CD14-positive monocyte (primary cell): ENCODE measurements around the gene CACNA1D. TPM values are rescaled to one million over a fixed set of nuclear protein-coding genes. Genes with fewer than 3 reads are reported as not detected.
A peak's percentile ranks its signal among the peaks of the same experiment; 100 is the strongest.

ENCODE experiments used
- DNase-seq, 3 donors: peaks; one replicate each; pipeline ENCODE4 v3.0.0-alpha.2; 2011 to 2022
- H2AFZ ChIP-seq: 2 replicates; pipeline ENCODE4 v1.6.0; 2012; ENCODE audit warnings: mild to moderate bottlenecking, low read depth, low read length, inconsistent platforms; ENCODE audit not compliant: insufficient read depth, poor library complexity, severe bottlenecking
- H3K27ac ChIP-seq, 2 donors: 1 replicate in 1 of 2; 2 replicates in 1 of 2; pipeline ENCODE4 v1.5.1; 2012 to 2013; ENCODE audit warnings: low read length in 2 of 2, control low read depth in 1 of 2, inconsistent platforms in 1 of 2, low read depth in 1 of 2, mild to moderate bottlenecking in 1 of 2
- H3K27me3 ChIP-seq, 2 donors: one replicate each; pipeline versions ENCODE4 v1.6.0 to v1.6.1; 2011 to 2013; ENCODE audit warnings: low read length in 2 of 2; ENCODE audit not compliant: control insufficient read depth in 2 of 2, insufficient read depth in 2 of 2
- H3K36me3 ChIP-seq, 2 donors: replicated peaks in 1 of 2; 1 replicate in 1 of 2; 2 replicates in 1 of 2; pipeline versions ENCODE4 v1.5.1 to v1.6.1; 2012 to 2013; ENCODE audit warnings: low read length in 2 of 2, control low read depth in 1 of 2, inconsistent platforms in 1 of 2, mild to moderate bottlenecking in 1 of 2; ENCODE audit not compliant: insufficient read depth in 2 of 2, control insufficient read depth in 1 of 2
- H3K4me1 ChIP-seq, 2 donors: 1 replicate in 1 of 2; 2 replicates in 1 of 2; pipeline versions ENCODE4 v1.5.1 to v1.6.1; 2012 to 2013; ENCODE audit warnings: low read length in 2 of 2, control low read depth in 1 of 2, inconsistent platforms in 1 of 2, mild to moderate bottlenecking in 1 of 2, moderate library complexity in 1 of 2; ENCODE audit not compliant: insufficient read depth in 2 of 2, control insufficient read depth in 1 of 2
- H3K4me2 ChIP-seq: replicated peaks from 2 replicates; pipeline ENCODE3; 2012; ENCODE audit warnings: low read length, moderate library complexity, mild to moderate bottlenecking; ENCODE audit not compliant: poor library complexity, severe bottlenecking; ENCODE audit errors: extremely low read depth
- H3K4me3 ChIP-seq, 3 experiments: fragments of 200-600 bp in 1 of 3; sonication (generic) in 1 of 3; replicated peaks in 1 of 3; 1 replicate in 2 of 3; 2 replicates in 1 of 3; pipeline ENCODE4 v1.5.1; 2011 to 2013; ENCODE audit warnings: low read length in 3 of 3, mild to moderate bottlenecking in 3 of 3, control low read depth in 2 of 3, low read depth in 2 of 3, inconsistent platforms in 1 of 3, moderate library complexity in 1 of 3
- H3K79me2 ChIP-seq: 2 replicates; pipeline ENCODE4 v1.6.0; 2012; ENCODE audit warnings: mild to moderate bottlenecking, control low read depth, inconsistent platforms, low read length, moderate library complexity; ENCODE audit not compliant: insufficient read depth
- H3K9ac ChIP-seq: 2 replicates; pipeline ENCODE4 v1.6.0; 2017; ENCODE audit warnings: low read length, mild to moderate bottlenecking; ENCODE audit not compliant: insufficient read depth, poor library complexity, severe bottlenecking
- H3K9me3 ChIP-seq, 2 donors: replicated peaks in 1 of 2; 1 replicate in 1 of 2; 2 replicates in 1 of 2; pipeline versions ENCODE4 v1.5.1 to v1.6.1; 2012 to 2013; ENCODE audit warnings: low read length in 2 of 2, control low read depth in 1 of 2; ENCODE audit not compliant: control insufficient read depth in 1 of 2, insufficient read depth in 1 of 2
- H4K20me1 ChIP-seq: 2 replicates; pipeline ENCODE4 v1.6.0; 2012; ENCODE audit warnings: mild to moderate bottlenecking, low read length, control low read depth, moderate library complexity; ENCODE audit not compliant: insufficient read depth
- H3K27ac Mint-ChIP-seq, 7 donors: one replicate each; pipeline ENCODE4 v1.8.0; 2020; ENCODE audit warnings: mild to moderate bottlenecking in 7 of 7, mixed read lengths in 7 of 7, moderate library complexity in 6 of 7, inconsistent platforms in 2 of 7
- H3K27me3 Mint-ChIP-seq, 3 donors: one replicate each; pipeline ENCODE4 v1.8.0; 2021 to 2022; ENCODE audit warnings: low read depth in 3 of 3, mild to moderate bottlenecking in 3 of 3, mixed read lengths in 3 of 3, moderate library complexity in 3 of 3, inconsistent platforms in 1 of 3
- H3K36me3 Mint-ChIP-seq, 2 donors: one replicate each; pipeline ENCODE4 v1.8.0; 2020; ENCODE audit warnings: mixed read lengths in 2 of 2, inconsistent platforms in 1 of 2, mild to moderate bottlenecking in 1 of 2
- H3K4me1 Mint-ChIP-seq: one replicate; pipeline ENCODE4 v1.8.0; 2020; ENCODE audit warnings: mild to moderate bottlenecking, mixed read lengths
- H3K4me3 Mint-ChIP-seq, 2 donors: one replicate each; pipeline ENCODE4 v1.8.0; 2020; ENCODE audit warnings: mild to moderate bottlenecking in 2 of 2, mixed read lengths in 2 of 2, moderate library complexity in 1 of 2
- H3K9me3 Mint-ChIP-seq, 7 donors: one replicate each; pipeline ENCODE4 v1.8.0; 2020 to 2022; ENCODE audit warnings: mixed read lengths in 7 of 7, mild to moderate bottlenecking in 6 of 7, moderate library complexity in 6 of 7, inconsistent platforms in 2 of 7
- WGBS: methylation state at CpG from one replicate; pipeline ENCODE4 v1.1.5; 2013; ENCODE audit warnings: missing lambda C conversion rate; ENCODE audit not compliant: insufficient coverage; 5-methylcytosine and 5-hydroxymethylcytosine counted together
- intact Hi-C, 2 donors: fragments of 100-400 bp; cut with micrococcal nuclease; formaldehyde crosslinking; loops; one replicate each; pipeline versions ENCODE4 v1.15.0 to v1.15.1; 2023
- polyA plus RNA-seq, 3 donors: library from polyadenylated mRNA; depleted of rRNA in 1 of 3; unstranded in 2 of 3; stranded (reverse) in 1 of 3; fragments of 300-500 nt in 2 of 3; fragments of >200 nt in 1 of 3; fragmentation: Illumina TruSeq in 2 of 3; gene quantifications; 1 replicate in 2 of 3; 2 replicates in 1 of 3; pipeline ENCODE4 v1.2.3, GENCODE V29; 2012 to 2021
- TF ChIP-seq, protein P1 (sequence below): fragments of 200-600 bp; IDR thresholded peaks from one replicate; pipeline ENCODE4 v1.8.0; 2022; ENCODE audit warnings: antibody characterized with exemption, mild to moderate bottlenecking

The CACNA1D gene
- polyA plus RNA-seq, 3 donors, result 0.29 to 1.2 (median 0.98) TPM

DNA sequence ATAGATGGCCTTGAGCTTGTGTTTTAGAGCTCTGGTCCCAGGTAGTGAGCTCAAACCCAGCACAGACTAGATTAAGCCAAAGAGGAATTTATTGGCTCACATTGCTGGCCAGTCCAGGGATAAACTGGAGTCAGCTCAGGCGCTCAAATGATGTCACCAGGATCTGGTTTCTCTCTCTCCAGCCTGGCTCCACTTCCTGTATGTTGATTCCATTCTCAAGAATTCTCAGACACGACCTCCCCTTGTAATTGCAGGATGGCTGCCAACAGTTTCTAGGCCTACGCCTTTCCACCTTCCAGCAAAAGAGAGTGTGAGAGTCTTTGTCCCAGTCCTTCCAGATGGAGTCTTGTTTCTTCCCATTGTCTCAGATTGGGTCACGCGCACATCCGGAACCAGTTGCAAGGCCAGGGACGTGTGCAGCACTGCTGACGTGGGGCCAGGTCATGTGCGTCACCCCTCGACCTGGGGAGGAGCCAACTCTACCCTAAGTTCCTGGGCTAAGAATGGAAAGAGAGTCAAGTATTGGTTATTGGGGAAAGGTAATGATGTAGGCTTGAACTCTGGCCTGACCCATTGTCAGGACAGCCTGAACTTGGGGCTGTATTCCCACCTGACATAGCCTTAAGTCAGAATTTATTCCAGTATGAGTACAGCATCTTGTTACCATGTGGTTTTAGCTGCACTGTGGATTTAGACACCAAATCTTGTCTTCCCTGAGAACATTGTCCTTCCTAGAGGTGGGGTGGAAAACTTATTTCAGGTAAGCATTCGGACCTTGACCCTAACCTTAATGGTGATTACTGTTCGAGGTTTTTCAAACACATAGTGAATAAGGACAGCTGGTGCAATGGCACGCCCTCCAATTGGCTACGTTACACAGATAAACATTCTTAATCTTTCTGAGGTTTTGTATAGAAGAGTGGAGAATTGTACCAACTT, 31.6 kb downstream of the CACNA1D start:
- TF ChIP-seq, protein P1, sequence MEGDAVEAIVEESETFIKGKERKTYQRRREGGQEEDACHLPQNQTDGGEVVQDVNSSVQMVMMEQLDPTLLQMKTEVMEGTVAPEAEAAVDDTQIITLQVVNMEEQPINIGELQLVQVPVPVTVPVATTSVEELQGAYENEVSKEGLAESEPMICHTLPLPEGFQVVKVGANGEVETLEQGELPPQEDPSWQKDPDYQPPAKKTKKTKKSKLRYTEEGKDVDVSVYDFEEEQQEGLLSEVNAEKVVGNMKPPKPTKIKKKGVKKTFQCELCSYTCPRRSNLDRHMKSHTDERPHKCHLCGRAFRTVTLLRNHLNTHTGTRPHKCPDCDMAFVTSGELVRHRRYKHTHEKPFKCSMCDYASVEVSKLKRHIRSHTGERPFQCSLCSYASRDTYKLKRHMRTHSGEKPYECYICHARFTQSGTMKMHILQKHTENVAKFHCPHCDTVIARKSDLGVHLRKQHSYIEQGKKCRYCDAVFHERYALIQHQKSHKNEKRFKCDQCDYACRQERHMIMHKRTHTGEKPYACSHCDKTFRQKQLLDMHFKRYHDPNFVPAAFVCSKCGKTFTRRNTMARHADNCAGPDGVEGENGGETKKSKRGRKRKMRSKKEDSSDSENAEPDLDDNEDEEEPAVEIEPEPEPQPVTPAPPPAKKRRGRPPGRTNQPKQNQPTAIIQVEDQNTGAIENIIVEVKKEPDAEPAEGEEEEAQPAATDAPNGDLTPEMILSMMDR, result no peak
- peaks cover 11 to 16% of the 10 kb centered on the region in 2 donors for H3K27me3 ChIP-seq

DNA sequence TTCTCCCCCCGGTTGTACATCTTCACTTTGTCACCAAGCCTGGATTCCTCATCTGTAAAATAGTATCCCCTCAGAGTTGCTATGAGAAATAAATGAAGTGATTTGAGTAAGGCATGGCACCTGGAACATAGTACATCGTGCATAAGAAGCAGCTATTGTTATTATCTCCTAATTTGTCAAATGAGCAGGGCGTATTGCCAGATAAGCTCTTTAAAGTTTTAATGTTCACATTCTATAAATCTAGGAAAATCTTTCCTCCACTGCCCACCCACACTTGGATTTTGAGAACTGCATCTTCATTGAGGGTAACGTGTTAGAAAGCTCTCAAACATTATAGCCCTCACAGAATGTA, 32.3 kb downstream of the CACNA1D start:
- Mint-ChIP-seq H3K9me3 (peaks cover 0 to 1% (median 0%) of the 10 kb centered on the region in 7 donors), H3K27ac (no peak overlapping the region), H3K27me3 (peaks cover 17 to 32% (median 21%) of the 10 kb centered on the region in 3 donors), H3K4me3 (no peak overlapping the region), H3K4me1 (no peaks in the 10 kb centered on the region), H3K36me3 (no peaks in the 10 kb centered on the region)
- no peak overlapping the region for H3K4me3 ChIP-seq
- no peak for DNase-seq
- no peaks in the 10 kb centered on the region for H3K79me2 ChIP-seq
- WGBS, result 100% methylated on average over 1 of the region's 4 CpGs
- H3K4me2 ChIP-seq, result no peak overlapping the region
- H3K4me1 ChIP-seq, result no peaks in the 10 kb centered on the region
- H3K36me3 ChIP-seq, result no peaks in the 10 kb centered on the region
- no peak overlapping the region for H3K27ac ChIP-seq
- H4K20me1 ChIP-seq, result no peaks in the 10 kb centered on the region
- peaks cover 11 to 16% of the 10 kb centered on the region in 2 donors for H3K27me3 ChIP-seq
- intact Hi-C loops, result no loop called here
- H2AFZ ChIP-seq, result no peak overlapping the region
- no peaks in the 10 kb centered on the region for H3K9me3 ChIP-seq
- H3K9ac ChIP-seq, result no peak overlapping the region
- TF ChIP-seq, protein P1, result no peak

More for the DNA sequence above, 31.6 kb downstream of the CACNA1D start:
- no peak overlapping the region for H3K27ac ChIP-seq
- Mint-ChIP-seq H3K27me3 (peaks cover 15 to 29% (median 21%) of the 10 kb centered on the region in 3 donors), H3K4me3 (no peak overlapping the region), H3K4me1 (no peaks in the 10 kb centered on the region), H3K36me3 (no peaks in the 10 kb centered on the region), H3K27ac (peak overlapping the region in 1 of 7 donors; percentile 10), H3K9me3 (peaks cover 0 to 1% (median 0%) of the 10 kb centered on the region in 7 donors)
- H2AFZ ChIP-seq, result no peak overlapping the region
- H3K4me3 ChIP-seq, result no peak overlapping the region
- H3K9ac ChIP-seq, result no peak overlapping the region
- no peaks in the 10 kb centered on the region for H3K79me2 ChIP-seq
- 95% methylated on average over 12 of the region's 14 CpGs for WGBS
- no peaks in the 10 kb centered on the region for H3K36me3 ChIP-seq
- no peak overlapping the region for H3K4me2 ChIP-seq
- no peaks in the 10 kb centered on the region for H4K20me1 ChIP-seq
- no peaks in the 10 kb centered on the region for H3K9me3 ChIP-seq
- intact Hi-C loops, result no loop called here
- no peak for DNase-seq
- H3K4me1 ChIP-seq, result no peaks in the 10 kb centered on the region
